Measurements from ENCODE around the gene UNC5CL.

DNA sequence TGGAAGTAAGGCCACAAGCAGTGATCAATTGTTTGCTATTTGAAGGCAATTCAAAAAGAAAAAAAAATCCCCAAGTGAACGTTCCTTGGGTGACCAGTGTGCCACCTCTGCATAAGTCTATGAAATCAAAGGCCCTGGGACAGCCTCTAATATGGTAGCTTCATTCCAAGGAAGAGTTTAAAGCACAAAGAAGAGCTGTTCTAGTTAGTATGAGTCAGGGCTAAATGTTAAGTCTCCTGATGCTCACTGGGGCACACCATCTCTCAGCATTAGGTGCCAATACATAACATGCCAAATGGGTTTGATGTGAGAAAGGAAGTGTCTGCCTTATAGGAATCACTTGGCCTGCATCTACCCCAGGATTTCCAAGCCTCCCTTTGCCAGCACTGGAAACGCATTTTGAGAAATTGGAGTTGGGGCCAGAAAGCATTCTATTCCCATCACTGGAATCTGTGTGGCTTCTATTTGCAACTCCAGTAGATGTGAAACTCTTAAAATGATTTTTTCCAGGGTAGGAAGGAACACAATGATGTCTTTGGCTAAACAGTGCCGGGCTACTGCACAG lies 13.0 kb downstream of the UNC5CL start:
- TF ChIP-seq, protein P1, sequence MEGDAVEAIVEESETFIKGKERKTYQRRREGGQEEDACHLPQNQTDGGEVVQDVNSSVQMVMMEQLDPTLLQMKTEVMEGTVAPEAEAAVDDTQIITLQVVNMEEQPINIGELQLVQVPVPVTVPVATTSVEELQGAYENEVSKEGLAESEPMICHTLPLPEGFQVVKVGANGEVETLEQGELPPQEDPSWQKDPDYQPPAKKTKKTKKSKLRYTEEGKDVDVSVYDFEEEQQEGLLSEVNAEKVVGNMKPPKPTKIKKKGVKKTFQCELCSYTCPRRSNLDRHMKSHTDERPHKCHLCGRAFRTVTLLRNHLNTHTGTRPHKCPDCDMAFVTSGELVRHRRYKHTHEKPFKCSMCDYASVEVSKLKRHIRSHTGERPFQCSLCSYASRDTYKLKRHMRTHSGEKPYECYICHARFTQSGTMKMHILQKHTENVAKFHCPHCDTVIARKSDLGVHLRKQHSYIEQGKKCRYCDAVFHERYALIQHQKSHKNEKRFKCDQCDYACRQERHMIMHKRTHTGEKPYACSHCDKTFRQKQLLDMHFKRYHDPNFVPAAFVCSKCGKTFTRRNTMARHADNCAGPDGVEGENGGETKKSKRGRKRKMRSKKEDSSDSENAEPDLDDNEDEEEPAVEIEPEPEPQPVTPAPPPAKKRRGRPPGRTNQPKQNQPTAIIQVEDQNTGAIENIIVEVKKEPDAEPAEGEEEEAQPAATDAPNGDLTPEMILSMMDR (IDR thresholded peaks at IDR 0.05; ENCODE audit: insufficient read depth, low read length, poor library complexity, severe bottlenecking) = no peak
- no peak for TF ChIP-seq EZH2phosphoT487 (conservative IDR thresholded peaks at IDR 0.05; ENCODE audit: low read length)

Measured in SU-DHL-6 (cell line).